NCI-H69 (cell line): Measurements from ENCODE around the gene ILDR2.

Source experiments
- DNase-seq: peaks from one replicate; lab custom pipeline; 2025; lab: John Stamatoyannopoulos, UW

The ILDR2 gene

GRCh38 chr1:166920561-166921475 lies 54.5 kb downstream of the ILDR2 start:
- DNase-seq, result no peak

GRCh38 chr1:166918956-166919316 lies 56.4 kb downstream of the ILDR2 start:
- DNase-seq, result no peak

- no peak for DNase-seq
These were observed 57.0 kb downstream of the ILDR2 start for GRCh38 chr1:166918088-166918955.

- DNase-seq, result no peak
These were observed 59.4 kb downstream of the ILDR2 start for GRCh38 chr1:166915941-166916340.

DNA sequence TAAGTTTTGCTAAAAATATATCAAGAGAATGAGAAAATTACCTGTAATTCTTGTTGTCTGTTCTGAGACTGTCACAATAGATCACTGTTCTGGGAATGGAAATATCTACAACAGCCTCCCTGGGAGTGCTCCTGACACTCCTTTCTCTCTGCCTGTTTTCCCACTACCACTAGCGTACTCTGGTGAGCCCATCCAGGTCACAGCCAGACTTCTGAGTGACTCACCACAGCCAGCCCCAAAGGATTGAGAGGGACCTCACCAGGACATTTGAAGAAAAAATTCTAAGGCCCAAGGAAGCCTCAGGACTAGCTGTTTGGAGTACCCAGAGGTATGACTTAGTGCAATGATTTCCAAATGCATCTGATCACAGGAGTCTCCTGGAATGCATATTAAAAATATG lies 60.3 kb downstream of the ILDR2 start:
- no peak for DNase-seq

DNA sequence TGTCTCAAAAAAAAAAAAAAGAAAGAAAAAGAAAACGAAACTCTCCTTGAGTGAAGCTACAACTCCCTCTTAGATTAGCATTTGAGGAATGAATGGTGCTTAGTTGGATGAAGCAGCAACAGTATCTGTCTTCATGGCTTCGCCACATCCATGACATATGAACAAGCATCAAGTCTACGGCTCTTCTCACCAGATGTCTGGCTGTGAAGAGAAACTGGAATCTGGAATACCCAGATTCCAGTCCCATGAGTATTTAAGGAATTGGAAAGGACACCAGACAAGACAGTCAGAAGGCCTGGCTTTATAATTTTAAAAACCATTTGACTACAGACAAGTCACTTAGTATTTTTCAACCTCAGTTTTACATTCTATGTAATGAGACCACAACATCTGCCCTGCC lies 61.2 kb downstream of the ILDR2 start:
- DNase-seq, result no peak

GRCh38 chr1:166911624-166912023 lies 63.7 kb downstream of the ILDR2 start:
- DNase-seq, result no peak

DNA sequence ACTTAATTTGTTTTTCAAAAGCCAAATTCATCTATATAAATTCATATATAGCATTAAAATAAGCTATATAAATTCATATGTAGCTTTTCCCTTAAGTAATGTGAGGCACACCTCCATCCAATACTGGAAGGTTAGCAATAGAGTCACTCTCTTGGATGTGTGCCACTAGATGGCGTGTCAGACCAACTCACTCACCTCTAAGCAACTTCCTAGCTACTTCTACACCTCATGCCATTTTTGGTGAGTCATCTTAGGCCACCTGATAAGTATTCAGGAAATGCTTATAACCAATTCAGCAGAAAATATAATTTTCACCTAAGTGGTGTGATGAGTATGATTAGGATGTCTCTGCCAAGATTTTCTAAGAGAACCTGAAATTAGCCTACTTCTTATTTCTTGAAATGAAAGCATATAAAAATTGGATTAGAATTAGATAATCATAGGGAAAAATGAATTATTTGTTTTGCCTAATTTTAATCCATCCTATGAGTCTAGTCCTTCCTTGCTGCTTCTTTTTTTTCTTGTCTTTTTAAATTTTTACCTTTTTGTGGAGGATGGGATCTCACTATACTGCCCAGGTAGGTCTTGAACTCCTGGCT lies 64.8 kb downstream of the ILDR2 start:
- DNase-seq, result peak; percentile 90

GRCh38 chr1:166908942-166909341 lies 66.4 kb downstream of the ILDR2 start:
- no peak for DNase-seq

DNA sequence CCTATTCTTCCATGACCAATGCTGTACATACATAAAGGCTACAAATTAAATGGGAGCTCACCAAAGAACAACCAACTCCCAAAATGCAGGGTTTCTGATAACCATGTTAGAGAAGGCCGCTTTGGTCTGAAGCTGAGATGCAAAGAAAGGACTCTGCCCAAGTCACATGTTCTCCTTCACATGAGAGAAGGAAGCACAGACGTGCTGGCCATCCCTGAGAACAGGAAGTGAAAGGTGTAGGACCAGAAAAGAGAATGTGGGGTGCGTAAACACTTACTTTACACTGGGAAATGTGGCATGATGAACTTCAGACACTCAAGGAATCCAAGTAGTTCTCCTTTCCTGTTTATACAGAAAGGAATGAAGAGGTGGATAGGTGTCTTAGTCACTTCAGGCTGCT lies 67.6 kb downstream of the ILDR2 start:
- DNase-seq, result no peak

GRCh38 chr1:166907051-166907450 lies 68.3 kb downstream of the ILDR2 start:
- no peak for DNase-seq

GRCh38 chr1:166906647-166907046 lies 68.7 kb downstream of the ILDR2 start:
- no peak for DNase-seq

- no peak for DNase-seq
These were observed 69.4 kb downstream of the ILDR2 start for GRCh38 chr1:166905900-166906299.

GRCh38 chr1:166905136-166905535 lies 70.2 kb downstream of the ILDR2 start:
- DNase-seq, result no peak

DNA sequence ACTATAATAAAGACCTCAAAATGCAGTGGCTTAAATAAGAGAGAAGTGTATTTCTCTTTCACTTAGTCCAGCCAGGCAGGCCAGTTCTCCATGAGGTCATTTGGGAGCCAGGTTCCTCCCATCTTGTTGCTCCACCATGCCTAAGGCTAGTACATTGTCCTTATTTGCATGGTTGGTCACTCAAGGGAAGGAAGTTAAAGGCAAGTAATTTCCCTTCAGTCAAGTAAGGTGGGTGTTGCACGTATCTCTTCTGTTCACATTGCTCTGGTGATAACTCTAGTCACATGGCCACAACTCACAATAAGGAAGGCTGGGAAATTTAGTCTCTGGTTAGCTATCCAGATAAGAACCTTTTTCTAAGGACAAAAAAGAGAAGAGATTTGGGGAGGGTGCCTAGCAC lies 72.1 kb downstream of the ILDR2 start:
- no peak for DNase-seq

GRCh38 chr1:166902279-166902678 lies 73.1 kb downstream of the ILDR2 start:
- DNase-seq, result peak; percentile 7

GRCh38 chr1:166900987-166901386 lies 74.4 kb downstream of the ILDR2 start:
- DNase-seq, result no peak

DNA sequence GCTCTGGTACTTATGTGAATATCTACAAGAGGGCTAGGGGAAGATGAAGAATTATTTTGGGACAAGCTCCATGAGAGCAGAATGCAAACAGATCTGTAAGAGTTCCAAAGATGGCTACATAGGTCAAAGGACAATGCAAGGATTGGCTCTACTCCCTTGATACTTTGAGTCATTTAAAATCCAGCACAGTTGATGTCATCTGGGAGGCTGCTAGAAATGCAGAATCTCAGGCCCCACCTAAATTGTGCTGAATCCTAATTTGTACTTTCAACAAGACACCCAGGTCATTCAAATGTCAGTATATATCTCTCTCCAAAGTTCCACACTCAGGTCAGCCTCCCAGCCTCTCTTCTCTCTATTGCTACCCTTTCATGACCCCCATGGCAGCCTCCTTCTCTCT lies 75.6 kb downstream of the ILDR2 start:
- no peak for DNase-seq

DNA sequence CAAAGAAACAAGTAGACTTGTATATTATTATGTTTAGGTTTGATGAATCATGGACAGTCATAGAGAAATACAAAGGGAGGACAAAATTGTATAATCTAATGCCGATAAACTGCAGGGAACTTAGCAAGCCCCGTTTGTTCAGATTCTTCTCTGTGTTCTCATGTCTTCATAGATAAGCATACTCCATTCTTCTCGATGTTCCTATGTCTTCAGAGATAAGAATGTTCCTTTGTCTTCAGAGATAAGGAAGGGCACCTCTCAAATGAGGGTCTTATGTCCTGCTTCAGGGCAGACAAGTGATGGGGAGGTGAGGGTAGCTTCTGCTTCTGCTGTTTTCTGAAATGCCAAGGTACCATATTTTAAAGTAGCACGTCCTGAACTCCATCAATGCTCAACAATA lies 79.6 kb downstream of the ILDR2 start:
- no peak for DNase-seq

- DNase-seq, result no peak
These were observed 85.6 kb downstream of the ILDR2 start for GRCh38 chr1:166889776-166890175.

DNA sequence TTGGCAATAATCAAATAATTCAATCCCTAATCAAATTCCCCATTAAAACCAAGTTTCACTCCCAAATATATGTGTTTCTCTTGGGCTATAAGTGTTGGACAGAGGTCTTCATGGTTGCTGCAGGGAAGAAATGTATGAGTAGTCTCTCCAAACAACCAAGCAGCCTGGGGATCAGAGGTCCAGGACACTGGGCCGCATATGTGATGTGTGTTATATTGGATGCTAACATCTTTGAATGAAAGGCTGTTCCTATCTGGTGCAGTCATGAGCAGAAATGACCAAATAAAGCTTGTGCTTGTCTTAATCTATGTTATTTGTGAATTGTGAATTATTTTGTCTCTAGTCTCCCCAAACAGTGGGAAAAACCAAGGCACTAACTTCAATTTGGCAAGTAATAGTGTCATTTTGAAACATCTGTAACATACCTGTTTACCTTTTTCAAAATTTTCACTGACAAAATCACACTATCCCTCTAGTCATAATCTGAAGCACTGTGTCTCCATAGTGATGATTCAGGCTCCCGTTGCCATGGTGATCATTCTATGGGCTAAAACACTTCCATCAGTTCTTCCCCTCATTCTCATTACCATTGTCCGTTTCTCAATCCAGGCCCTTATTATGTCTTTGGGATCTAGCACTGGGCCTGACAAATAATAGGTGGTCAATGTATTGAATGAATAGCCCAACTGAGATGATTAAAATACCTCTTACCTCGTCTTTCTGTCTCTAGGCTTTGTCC lies 86.8 kb downstream of the ILDR2 start:
- peak; percentile 19 for DNase-seq

DNA sequence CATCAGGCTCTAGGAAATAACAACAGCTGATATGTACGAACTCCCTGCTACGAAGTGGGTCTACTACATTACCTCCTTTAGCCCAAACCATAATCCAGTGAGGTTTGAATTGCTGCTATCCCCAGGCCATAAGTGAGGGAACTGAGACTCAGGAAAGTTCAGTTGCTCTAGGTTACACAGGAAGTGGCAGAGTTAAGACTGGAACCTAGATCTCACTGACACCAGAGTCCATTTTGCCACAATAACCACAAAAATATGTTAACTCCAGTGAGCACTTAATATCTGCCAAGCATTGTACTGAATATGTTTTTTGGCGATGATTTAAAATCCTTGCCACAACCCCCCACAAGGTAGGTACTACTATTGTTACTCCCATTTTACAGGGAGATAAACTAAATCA lies 90.4 kb downstream of the ILDR2 start:
- no peak for DNase-seq
